GM06990 (cell line): ENCODE results near the gene TBCEL.

Experiments used
- DNase-seq: peaks from one replicate; pipeline ENCODE4 v3.0.0-alpha.2; 2011; ENCODE audit not compliant: insufficient read length; ENCODE audit errors: extremely low read depth
- H3K27me3 ChIP-seq: replicated peaks from 2 replicates; pipeline ENCODE4 v1.6.0; 2011; ENCODE audit warnings: low read length; ENCODE audit not compliant: control insufficient read depth, insufficient read depth
- H3K36me3 ChIP-seq: 2 replicates; pipeline ENCODE4 v1.5.1; 2011; ENCODE audit warnings: low read length; ENCODE audit not compliant: control insufficient read depth, insufficient read depth
- H3K4me3 ChIP-seq: replicated peaks from 2 replicates; pipeline ENCODE4 v1.5.1; 2011; ENCODE audit warnings: low read depth, mild to moderate bottlenecking, control low read depth, low read length
- TF ChIP-seq, protein P1 (sequence below): IDR thresholded peaks from 2 replicates; pipeline ENCODE4 v1.5.1; 2011; ENCODE audit warnings: low read length, control low read depth, mild to moderate bottlenecking, inconsistent platforms; ENCODE audit not compliant: insufficient read depth, poor library complexity, severe bottlenecking

Gene TBCEL

DNA sequence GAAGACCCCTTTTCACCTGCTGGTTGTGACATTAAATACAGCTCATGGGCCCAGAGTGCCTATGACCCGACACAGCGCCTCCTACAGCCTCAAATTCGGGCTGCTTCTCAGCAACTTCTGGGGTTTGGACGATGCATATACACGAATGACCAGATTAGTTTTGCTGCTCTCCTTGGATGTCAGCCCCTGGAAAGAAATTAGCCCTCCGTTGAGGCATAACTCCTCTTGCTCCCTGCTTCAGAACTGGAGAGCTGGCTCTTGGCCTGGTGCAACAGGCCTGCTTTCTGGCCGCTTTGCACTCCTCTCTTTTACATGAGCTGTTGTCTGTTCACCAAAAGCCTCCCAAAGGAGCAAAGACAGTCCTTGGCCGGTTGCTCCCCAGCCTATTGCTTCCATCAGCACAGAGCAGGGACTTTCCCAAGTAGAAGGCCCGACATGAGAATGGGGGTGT, 80.4 kb downstream of the TBCEL start:
- DNase-seq: no peak
- TF ChIP-seq, protein P1, sequence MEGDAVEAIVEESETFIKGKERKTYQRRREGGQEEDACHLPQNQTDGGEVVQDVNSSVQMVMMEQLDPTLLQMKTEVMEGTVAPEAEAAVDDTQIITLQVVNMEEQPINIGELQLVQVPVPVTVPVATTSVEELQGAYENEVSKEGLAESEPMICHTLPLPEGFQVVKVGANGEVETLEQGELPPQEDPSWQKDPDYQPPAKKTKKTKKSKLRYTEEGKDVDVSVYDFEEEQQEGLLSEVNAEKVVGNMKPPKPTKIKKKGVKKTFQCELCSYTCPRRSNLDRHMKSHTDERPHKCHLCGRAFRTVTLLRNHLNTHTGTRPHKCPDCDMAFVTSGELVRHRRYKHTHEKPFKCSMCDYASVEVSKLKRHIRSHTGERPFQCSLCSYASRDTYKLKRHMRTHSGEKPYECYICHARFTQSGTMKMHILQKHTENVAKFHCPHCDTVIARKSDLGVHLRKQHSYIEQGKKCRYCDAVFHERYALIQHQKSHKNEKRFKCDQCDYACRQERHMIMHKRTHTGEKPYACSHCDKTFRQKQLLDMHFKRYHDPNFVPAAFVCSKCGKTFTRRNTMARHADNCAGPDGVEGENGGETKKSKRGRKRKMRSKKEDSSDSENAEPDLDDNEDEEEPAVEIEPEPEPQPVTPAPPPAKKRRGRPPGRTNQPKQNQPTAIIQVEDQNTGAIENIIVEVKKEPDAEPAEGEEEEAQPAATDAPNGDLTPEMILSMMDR: peak; percentile 30
- H3K36me3 ChIP-seq: no peaks in the 10 kb centered on the region
- no peaks in the 10 kb centered on the region; the same call in 1 of the 2 replicates for H3K27me3 ChIP-seq
- H3K4me3 ChIP-seq: no peak overlapping the region

DNA sequence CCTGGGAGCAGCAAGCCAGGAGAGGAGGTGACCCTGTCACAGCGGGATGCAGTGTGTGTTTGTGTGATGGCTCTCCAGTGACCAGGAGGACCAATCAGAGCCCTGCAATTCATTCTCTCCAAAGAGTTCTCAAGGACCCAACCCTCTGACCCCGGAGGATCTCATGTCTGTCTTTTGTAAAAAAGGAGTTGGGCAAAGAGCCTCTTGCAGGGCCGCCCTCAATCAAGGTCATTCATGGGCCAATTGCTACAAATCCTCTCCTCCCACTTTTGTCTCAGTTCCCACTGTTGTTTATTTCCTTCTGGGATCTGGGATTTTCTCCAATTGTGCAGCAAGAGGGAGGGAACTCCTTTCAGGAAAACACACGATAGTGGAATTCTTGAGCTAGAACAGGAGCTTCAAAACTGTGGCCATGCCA, 81.2 kb downstream of the TBCEL start:
- H3K27me3 ChIP-seq: no peaks in the 10 kb centered on the region; the same call in 1 of the 2 replicates
- H3K36me3 ChIP-seq: no peaks in the 10 kb centered on the region
- TF ChIP-seq, protein P1: no peak
- H3K4me3 ChIP-seq: no peak overlapping the region
- DNase-seq: no peak

DNA sequence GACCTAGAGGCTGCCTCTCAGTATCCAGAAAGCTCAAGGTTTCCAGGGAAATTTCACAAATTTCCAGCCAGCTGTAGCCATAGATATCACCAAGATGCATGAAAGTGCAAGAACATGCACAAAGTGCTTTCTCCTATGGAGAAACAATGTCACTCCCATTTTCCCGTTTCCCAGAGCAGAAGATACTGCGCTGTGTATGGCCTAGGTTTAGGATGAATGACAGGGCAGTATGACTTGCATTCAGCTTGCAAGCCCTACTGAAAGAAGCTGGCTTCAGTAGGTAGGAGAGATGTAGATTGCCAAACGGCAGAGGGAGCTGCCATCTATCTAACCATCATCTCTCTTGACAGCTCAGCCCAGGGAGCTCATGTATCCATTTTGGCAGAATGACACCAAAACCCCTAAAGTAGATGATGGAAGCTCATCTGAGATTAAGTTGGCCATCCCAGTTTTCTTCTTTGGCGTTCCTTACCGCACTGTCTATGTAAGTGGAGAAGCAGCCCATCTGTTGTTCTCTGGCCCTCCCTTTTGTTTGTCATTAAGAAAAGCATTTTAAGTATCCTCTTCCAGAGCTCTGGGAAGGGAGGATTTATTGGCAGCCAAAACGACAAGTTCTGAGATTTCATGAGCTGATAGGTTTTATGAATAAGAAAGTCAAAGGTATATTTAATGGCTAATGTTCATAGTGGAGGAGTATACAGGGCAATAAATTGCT, 81.7 kb downstream of the TBCEL start:
- H3K36me3 ChIP-seq: no peaks in the 10 kb centered on the region
- H3K27me3 ChIP-seq: no peaks in the 10 kb centered on the region; the same call in 1 of the 2 replicates
- DNase-seq: no peak
- TF ChIP-seq, protein P1: peak; percentile 16
- H3K4me3 ChIP-seq: no peak overlapping the region

DNA sequence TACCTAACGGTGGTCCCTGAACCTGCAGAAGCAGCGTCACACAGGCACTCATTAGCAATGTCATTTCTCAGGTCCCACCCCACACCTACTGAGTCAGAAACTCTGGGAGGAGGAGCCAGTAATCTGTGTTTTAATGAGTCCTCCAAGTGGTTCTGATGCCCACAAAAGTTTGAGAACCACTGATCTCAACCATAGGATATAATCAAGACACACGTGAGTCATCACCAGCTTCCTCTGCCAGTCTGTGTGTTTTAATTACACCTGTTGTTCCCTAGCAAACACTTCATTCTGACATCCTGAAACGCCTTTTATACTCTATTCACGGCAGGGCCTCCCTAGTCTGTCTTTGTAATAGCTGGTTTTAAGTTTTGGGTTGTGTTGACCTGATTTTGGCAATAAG, 82.9 kb downstream of the TBCEL start:
- no peak for DNase-seq
- no peak overlapping the region for H3K4me3 ChIP-seq
- TF ChIP-seq, protein P1: no peak
- H3K27me3 ChIP-seq: no peaks in the 10 kb centered on the region; the same call in none of the 2 replicates
- H3K36me3 ChIP-seq: no peaks in the 10 kb centered on the region

DNA sequence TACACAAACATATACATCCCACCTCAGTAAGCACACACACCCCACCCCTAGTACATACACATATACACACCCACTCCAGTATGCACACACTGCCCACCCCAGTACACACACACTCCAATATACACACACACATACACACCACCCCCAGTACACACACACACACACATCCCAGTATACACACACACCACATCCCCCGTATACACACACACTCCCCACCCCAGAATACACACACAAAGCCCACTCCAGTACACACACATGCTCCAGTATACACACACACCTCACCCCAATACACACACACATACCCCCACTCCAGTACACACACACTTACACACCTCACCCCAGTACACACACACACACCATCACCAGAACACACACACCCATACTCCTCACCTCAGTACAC, 84.5 kb downstream of the TBCEL start:
- no peaks in the 10 kb centered on the region; the same call in none of the 2 replicates for H3K27me3 ChIP-seq
- DNase-seq: no peak
- H3K36me3 ChIP-seq: no peaks in the 10 kb centered on the region
- TF ChIP-seq, protein P1: no peak
- H3K4me3 ChIP-seq: no peak overlapping the region

DNA sequence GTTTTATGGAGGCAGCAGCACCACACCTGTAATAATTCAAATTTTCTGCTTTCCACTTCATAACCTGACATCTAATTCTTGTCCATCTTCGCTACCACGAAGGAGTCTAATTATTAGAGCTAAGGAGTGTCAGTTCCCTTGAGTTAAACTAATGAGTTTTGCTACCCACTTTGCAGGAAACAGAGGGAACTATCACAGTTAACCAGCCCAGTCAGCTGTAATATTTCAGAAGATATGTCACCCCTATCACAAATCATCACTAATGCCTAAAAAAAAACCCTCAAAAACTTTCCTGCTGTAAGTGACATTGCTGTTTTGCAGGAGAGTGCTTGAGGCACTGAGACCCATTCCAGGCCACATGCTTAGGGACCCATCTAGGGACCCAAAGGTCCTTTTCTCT, 85.6 kb downstream of the TBCEL start:
- TF ChIP-seq, protein P1: no peak
- no peak overlapping the region for H3K4me3 ChIP-seq
- no peaks in the 10 kb centered on the region; the same call in none of the 2 replicates for H3K27me3 ChIP-seq
- DNase-seq: no peak
- H3K36me3 ChIP-seq: no peaks in the 10 kb centered on the region
